Activated CD4-positive, alpha-beta T cell treated with anti-CD3 and anti-CD28 coated beads, Interleukin-2, Interleukin-4, amounts not matched to agents 100 ng/mL and 50 ng/mL, durations not matched to agents 16 hours and 8 hours (primary cell): Measurements from ENCODE around the gene MTMR8.
"Not testable (repeated sequence)": the region's sequence is repeated elsewhere in the genome, so short reads cannot be mapped to it uniquely, and the experiment has no call there.

ENCODE experiments used
- DNase-seq: peaks from one replicate; pipeline ENCODE4 v3.0.0-alpha.2; 2020; ENCODE audit warnings: low spot score

MTMR8 gene

GRCh38 chrX:64394874-64395567, at the start of gene MTMR8:
Gene MTMR8 (minus strand): TSS chrX:64395452. CDS start chrX:64395363, 89 bp downstream.
- peak; percentile 72 for DNase-seq

- DNase-seq: no peak
Observed at GRCh38 chrX:64439551-64439950, 44.3 kb upstream of the MTMR8 start.

DNA sequence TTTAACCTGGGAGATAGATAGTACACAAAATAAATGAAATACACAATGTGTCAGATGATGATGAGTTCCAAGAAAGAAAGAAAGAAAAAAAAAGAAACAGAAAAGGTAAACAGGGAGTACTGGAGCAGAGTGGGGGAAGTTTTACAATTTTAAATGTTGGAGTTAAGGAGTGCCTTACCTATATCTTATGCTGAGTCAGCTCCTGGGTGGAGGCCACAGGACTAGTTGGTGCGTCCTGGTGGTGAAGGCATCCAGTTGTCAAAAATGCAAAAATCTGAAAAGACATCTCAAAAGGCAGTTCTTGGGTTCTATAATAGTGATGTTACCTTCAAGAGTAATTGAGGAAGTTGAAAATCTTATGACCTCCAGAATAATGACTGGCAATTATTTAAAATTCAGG, 42.4 kb upstream of the MTMR8 start:
- no peak for DNase-seq

DNA sequence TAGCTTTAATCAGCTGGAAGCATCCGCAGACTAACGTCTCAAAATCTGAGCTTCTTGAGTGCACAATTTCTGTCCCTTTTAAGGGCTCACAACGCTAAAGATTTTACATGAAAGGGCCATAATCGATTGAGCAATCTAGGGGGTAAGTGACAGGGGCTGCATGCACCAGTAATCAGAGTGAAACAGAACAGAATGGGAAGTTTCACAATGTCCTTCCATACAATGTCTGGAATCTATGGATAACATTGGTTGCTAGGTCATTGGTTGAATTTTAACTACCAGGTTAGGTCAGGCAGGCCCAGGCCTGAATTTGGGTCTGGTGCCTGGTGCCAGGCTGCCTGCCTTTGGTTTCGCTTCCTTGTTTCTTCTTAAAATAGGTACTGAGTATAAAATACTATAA, 42.0 kb upstream of the MTMR8 start:
- DNase-seq: no peak

- DNase-seq: no peak
Observed at GRCh38 chrX:64428371-64428770, 33.1 kb upstream of the MTMR8 start.

GRCh38 chrX:64427787-64428186, 32.5 kb upstream of the MTMR8 start:
- DNase-seq: peak; percentile 15

DNA sequence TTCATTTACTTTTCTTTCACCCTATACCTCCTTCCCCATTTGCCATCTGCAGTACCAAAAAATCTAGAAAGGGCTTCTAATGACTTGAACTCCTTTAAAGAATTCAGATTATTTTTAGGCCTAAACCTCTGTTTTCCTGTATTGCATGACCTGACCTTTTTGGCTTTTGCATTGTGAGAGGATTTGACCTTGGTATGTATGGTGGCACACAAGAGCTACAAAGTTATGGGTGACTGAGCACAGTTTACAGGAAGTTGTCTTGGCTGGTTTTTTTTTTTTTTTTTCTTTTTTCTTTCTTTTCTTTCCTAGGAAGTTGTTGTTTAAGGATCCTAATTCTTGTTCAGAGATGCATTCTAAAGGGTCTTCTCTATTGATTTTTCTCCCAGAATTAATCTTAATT, 32.0 kb upstream of the MTMR8 start:
- DNase-seq: no peak

GRCh38 chrX:64409730-64410129, 14.5 kb upstream of the MTMR8 start:
- DNase-seq: not testable (repeated sequence)

DNA sequence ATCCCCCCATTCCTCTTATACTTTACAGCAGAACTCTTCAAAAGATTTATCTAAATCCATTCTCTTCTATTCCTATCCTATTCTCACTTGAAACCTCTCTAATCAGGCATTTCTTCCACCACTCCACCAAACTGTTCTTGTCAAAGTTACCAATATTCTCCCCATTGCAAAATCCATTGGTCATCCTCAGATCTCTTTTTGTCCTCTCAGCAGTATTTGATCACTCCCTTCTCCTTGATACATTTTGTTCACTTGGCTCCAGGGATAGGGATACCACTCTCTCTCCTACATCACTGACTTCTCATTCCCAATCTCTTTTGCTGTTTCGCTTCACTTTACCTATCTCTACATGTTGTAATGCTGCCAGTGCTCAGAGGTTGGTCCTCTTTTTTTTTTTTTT, 2.8 kb upstream of the MTMR8 start:
- DNase-seq: no peak

GRCh38 chrX:64395568-64395929, 297 bp upstream of the MTMR8 start:
- no peak for DNase-seq

- DNase-seq: no peak
Observed at GRCh38 chrX:64394059-64394873, 986 bp downstream of the MTMR8 start.

DNA sequence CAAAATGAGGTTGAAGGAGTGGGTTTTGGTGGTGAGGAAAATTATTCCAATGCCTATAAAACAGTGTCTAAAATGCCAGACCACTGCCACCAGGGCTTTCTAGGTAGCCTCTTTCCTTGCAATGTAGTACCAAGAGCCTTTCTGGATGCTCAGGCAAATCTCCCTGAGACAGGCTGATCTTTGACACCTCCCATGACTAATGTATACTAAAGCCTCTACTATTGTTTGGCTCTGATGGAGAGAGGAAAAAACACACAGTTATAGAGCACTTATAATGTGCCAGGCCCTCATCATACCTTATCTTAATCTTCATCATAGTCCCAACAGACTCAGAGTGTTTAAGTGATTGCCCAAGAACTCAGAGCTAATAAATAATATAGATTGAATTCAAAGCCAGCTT, 5.8 kb downstream of the MTMR8 start:
- no peak for DNase-seq

DNA sequence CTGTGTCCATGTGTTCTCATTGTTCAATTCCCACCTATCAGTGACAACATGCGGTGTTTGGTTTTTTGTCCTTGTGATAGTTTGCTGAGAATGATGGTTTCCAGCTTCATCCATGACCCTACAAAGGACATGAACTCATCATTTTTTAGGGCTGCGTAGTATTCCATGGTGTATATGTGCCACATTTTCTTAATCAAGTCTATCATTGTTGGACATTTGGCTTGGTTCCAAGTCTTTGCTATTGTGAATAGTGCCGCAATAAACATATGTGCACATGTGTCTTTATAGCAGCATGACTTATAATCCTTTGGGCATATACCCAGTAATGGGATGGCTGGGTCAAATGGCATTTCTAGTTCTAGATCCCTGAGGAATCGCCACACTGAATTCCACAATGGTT, 14.5 kb downstream of the MTMR8 start:
- not testable (repeated sequence) for DNase-seq

- no peak for DNase-seq
Observed at GRCh38 chrX:64379924-64380323, 15.3 kb downstream of the MTMR8 start.

DNA sequence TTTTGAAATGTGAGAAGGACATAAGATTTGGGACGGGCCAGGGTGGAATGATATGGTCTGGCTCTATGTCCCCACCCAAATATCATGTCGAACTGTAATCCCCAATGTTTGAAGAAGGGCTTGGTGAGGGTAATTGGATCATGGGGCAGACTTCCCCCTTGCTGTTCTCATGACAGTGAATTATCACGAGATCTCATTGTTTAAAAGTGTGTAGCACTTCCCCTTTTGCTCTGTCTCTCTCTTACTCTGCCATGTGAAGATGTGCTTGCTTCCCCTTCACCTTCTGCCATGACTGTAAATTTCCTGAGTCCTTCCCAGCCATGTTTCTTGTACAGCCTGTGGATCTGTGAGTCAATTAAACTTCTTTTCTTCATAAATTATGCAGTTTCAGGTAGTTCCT, 17.5 kb downstream of the MTMR8 start:
- no peak for DNase-seq

- DNase-seq: no peak
Observed at GRCh38 chrX:64352081-64352480, 43.2 kb downstream of the MTMR8 start.

DNA sequence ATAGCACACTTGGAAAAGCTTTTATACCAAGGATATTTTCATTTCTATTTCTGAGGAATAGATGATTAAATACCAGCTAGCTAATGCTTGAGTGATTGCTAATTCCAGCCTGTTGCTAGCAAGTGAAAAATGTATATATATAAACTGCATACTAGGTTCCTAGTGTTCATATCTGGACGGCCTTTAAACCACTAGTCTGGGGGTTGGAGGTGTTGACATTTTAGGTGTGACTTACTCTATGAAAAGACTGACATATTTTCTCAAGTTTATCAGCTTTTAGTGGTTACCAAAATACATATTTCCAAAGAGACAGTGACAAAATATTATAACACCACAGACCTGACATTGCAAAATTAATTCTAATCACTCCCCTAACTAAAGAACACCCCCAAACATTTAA, 44.7 kb downstream of the MTMR8 start:
- DNase-seq: no peak

- no peak for DNase-seq
Observed at GRCh38 chrX:64350047-64350446, 45.2 kb downstream of the MTMR8 start.

- DNase-seq: no peak
Observed at GRCh38 chrX:64342811-64343210, 52.4 kb downstream of the MTMR8 start.

- DNase-seq: no peak
Observed at GRCh38 chrX:64338296-64338695, 57.0 kb downstream of the MTMR8 start.

DNA sequence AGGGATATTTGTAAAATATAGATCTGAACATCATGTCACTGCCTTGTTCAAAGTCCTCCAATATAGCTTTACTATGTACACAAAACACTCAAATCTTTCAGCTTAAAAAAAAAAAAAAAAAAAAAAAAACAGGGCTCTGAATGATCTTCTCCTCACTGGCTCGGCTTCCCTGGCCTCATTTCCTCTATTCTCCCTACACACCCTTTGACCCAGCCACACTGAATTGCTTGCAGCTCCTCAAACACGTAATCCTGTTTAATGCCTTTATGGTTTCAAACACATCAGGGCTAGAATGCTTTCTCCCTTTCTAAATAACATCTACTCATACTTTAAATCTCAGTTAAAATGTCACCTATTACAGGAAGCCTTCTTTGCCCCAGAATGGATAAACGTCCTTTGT, 60.8 kb downstream of the MTMR8 start:
- no peak for DNase-seq

DNA sequence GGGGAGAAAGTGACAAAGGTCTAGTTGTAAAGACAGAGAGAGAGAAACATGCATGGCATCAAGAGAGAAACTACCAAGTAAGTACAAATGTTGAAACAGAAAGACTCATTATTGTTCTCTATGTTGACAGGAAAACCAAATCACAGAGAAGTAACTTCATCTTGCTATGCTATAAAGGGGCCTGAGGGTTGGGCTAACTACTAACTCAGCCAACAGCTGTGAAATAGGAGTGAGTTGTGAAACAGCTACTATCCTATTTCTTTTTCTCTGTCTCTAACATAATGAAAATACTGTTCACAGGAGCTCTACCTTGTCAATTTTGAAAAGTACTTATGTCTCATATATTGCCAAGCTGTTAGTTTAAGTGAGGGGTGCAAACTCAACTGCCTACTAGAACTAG, 65.0 kb downstream of the MTMR8 start:
- no peak for DNase-seq

DNA sequence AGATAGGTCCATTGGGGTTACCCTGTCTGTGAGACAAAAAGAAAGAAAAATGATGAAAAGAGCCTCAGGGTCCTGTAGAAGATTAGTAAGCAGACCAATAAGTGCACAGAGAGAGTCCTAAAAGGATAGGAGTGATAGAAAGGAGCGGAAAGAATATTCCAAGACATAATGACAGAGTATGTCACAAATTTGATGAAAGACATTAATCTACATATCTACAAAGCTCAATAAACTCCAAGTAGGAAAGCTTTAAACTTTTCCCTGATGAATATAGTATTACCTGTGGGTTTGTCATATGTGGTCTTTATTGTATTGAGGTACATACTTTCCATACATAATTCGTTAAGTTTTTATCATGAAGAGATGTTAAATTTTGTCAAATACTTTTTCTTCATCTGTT, 73.7 kb downstream of the MTMR8 start:
- DNase-seq: no peak

DNA sequence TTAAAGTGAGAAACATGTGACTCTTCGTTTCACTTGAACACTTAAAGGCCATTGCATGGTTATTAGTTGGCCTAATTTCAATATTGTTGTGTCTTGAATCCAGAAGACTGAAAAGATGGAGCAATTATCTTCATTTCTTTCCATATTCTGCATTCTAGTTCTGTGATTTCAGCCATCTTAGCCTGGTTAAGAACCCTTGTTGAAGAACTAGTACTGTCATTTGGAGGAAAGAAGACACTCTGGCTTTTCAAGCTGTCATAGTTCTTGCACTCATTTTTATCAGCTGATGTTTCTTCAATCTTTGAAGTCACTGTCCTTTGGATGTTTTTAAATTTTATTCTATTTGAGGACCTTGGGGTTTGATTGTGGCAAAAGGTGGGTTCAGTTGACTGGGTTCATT, 81.6 kb downstream of the MTMR8 start:
- no peak for DNase-seq
